GM18868 (cell line): ENCODE results near the gene CDC27.
"Not testable (repeated sequence)": the region's sequence is repeated elsewhere in the genome, so short reads cannot be mapped to it uniquely, and the experiment has no call there.

Experiments used
- ATAC-seq: cut with Tn5 transposase; IDR thresholded peaks from one replicate; pipeline ENCODE4 v1.9.1; 2021; ENCODE audit warnings: mild to moderate bottlenecking, moderate library complexity; ENCODE audit not compliant: unreplicated experiment

The CDC27 gene

GRCh38 chr17:47162013-47162622 is 27.0 kb downstream of the CDC27 start:
- no peak for ATAC-seq

GRCh38 chr17:47159315-47159714 is 29.8 kb downstream of the CDC27 start:
- no peak for ATAC-seq

- no peak for ATAC-seq
These were observed 43.7 kb downstream of the CDC27 start for GRCh38 chr17:47145351-47145750.

GRCh38 chr17:47135235-47135634 is 53.9 kb downstream of the CDC27 start:
- ATAC-seq: no peak

- not testable (repeated sequence) for ATAC-seq
These were observed 54.7 kb downstream of the CDC27 start for GRCh38 chr17:47134354-47134753.

- ATAC-seq: no peak
These were observed 57.3 kb downstream of the CDC27 start for GRCh38 chr17:47131761-47132160.

- ATAC-seq: not testable (repeated sequence)
These were observed 62.3 kb downstream of the CDC27 start for GRCh38 chr17:47126835-47127234.

GRCh38 chr17:47123262-47123661 is 65.8 kb downstream of the CDC27 start:
- not testable (repeated sequence) for ATAC-seq

- ATAC-seq: no peak
These were observed 68.5 kb downstream of the CDC27 start for GRCh38 chr17:47120521-47121095.

- no peak for ATAC-seq
These were observed 69.2 kb downstream of the CDC27 start for GRCh38 chr17:47119746-47120520.

- ATAC-seq: no peak
These were observed 71.7 kb downstream of the CDC27 start for GRCh38 chr17:47117386-47117785.

GRCh38 chr17:47106130-47106529 is 83.0 kb downstream of the CDC27 start:
- ATAC-seq: no peak

- not testable (repeated sequence) for ATAC-seq
These were observed 83.8 kb downstream of the CDC27 start for GRCh38 chr17:47105246-47105645.

GRCh38 chr17:47102914-47103313 is 86.2 kb downstream of the CDC27 start:
- ATAC-seq: no peak

GRCh38 chr17:47099987-47100711 is 88.9 kb downstream of the CDC27 start:
- ATAC-seq: peak; percentile 97

GRCh38 chr17:47099451-47099986 is 89.6 kb downstream of the CDC27 start:
- no peak for ATAC-seq

GRCh38 chr17:47096343-47096742 is 92.8 kb downstream of the CDC27 start:
- no peak for ATAC-seq

- ATAC-seq: no peak
These were observed 93.8 kb downstream of the CDC27 start for GRCh38 chr17:47095268-47095667.

GRCh38 chr17:47087093-47087492 is 102.0 kb downstream of the CDC27 start:
- ATAC-seq: no peak

- ATAC-seq: no peak
These were observed 103.4 kb downstream of the CDC27 start for GRCh38 chr17:47085736-47086135.

GRCh38 chr17:47078801-47079200 is 110.3 kb downstream of the CDC27 start:
- ATAC-seq: no peak
